GM19438 (cell line): ENCODE results near the gene PRRX2.
A peak's percentile ranks its signal among the peaks of the same experiment; 100 is the strongest.
"Not testable (repeated sequence)": the region's sequence is repeated elsewhere in the genome, so short reads cannot be mapped to it uniquely, and the experiment has no call there.

Experiments
- ATAC-seq: cut with Tn5 transposase; IDR thresholded peaks from one replicate; pipeline ENCODE4 v1.9.1; 2021; ENCODE audit warnings: low read depth; ENCODE audit not compliant: unreplicated experiment

PRRX2 gene

DNA sequence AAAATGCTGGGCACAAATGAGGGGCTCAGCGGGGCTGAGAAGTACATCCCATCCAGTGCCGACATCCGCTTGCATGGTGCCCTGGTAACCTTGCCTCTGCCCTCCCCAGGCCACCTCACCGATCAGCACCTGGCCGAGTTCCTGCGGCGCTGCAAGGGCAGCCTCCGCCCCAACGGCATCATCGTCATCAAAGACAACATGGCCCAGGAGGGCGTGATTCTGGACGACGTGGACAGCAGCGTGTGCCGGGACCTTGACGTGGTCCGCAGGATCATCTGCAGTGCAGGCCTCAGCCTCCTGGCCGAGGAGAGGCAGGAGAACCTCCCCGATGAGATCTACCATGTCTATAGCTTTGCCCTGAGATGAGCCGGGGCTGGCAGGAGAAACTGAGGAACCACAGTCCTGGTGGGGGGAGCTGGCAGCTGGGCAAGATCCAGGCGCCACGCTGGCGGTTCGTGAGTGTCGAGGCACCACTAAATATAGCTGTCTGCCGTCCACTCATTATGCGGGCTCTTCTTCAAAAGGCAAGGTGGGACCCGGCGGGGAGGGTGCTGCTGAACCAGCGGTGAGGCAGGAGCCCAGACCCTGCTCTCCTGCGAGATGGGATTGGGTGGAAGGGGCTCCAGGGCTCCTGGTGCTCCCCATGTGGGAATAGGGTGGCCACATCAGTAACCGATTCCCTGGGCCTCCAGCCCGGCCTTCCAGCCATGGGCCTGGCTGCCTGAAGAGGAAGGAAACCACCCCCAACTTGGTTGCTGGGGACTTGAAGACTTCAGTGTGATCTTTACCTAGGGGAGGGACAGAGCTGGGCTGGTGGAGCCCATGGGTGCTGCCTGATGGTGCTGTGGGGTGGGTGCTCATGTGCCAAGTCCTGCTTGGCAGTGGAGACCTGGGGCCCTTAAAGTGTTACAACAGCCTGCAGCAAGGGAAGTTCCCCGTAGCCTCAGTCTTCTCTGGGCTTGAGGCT, 30.1 kb upstream of the PRRX2 start:
- ATAC-seq: no peak

DNA sequence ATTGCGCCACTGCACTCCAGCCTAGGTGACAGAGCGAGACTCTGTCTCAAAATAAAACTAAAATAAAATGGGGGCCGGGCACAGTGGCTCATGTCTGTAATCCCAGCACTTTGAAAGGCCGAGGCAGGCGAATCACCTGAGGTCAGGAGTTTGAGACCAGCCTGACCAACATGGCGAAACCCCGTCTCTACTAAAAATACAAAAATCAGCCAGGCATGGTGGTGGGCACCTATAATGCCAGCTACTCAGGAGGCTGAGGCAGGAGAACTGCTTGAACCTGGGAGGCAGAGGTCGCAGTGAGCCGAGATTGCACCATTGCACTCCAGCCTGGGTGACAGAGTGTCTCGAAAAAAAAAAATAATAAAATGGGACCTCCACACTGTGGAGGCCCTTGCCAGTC, 29.1 kb upstream of the PRRX2 start:
- ATAC-seq: not testable (repeated sequence)

DNA sequence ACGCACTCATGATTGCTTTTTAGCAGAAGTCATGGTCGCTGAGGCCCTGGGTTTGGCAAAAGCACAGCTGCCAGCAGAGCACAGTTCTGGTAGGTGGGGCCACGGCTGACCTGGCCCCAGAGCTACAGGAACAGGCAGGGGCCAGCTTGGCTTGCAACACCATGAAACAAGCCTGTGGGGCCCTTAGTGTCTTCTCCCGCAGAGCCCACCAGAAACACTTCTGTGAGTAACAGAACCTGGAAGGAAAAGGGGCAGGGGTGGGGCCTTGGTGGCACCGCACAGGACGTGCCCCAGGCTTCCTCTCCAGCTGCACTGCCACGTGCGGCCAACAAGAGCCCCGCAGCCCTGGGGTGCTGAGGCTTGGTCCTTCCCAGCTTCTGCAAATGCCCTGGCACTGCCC, 28.3 kb upstream of the PRRX2 start:
- no peak for ATAC-seq

DNA sequence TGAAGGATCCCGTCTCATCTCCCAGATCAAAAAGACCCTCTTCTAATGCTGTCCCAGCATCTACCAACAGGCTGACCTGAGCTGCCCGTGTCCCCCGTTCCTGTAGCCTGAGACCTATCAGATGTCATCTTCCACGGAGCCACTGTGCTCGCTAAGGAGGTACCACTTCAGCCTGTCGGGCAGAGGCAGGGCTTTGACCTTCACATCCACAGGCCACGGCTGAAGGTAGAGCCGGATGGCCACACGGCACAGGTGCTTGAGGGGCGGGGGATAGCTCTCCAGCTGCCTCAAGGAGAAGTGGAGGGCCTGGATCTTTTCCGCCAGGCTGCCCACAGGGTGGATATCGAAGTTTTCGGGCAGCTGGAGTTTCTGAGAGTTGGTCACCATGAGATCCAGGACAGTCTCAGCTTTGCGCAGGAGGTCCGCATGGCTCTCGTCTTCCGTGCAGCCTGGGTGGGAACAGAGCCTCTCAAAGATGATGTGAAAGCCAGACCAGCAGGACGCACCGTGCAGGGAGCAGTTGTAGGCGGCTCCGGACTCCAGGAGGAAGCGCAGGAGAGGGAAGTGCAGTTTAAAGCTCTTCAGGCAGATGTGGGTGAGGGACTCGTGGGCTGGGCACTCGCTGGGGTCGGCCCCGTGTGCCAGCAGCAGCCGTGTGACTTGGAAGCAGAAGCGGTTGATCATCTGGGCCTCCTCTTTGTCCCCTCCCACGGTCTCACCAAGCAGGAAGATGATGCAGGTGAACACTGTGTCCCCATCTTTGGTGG, 27.6 kb upstream of the PRRX2 start:
- ATAC-seq: no peak

DNA sequence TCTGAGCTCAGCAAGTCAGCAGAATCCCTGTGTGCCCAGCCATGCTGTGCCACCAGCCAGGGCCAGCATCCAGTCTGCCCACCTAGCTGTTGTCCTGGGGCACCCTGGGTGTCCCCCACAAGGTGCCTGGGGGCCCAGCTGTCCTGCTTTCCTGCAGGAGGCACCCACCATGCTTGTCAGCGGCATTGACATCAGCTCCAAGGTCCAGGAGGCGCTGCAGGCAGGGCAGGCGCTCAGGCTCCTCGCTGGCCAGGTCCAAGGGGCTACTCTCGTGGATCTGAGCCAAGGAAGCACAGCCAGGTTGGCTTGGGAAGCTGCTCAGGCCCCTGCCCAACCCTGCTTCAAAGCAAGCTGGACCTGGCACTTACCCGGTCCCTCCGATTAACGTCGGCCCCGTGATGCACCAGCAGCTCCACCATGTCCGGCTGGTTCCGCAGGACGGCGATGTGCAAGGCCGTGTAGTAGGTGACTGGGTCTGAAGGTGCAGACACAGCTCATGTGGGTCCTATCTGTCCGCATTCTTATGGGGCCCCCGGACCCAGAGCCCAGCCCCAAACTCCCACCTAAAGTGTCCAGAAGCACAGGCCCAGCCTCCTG, 26.3 kb upstream of the PRRX2 start:
- no peak for ATAC-seq

DNA sequence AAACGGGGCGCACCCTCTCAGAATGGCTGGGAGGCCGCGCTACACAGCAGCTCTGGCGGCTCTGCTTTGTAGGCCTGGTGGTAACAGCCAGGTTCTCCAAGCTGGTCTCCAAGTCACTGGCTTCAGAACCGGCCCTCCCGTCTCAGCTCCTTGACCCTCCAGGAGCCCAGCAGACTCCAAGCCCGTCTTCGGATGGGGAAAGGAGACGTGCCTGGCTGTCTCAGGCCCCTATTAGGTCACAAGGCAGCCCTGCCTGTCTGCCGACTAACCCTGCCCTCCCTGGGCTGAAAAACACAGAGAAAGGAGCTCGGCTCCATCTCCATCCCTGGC, 25.7 kb upstream of the PRRX2 start:
- no peak for ATAC-seq

DNA sequence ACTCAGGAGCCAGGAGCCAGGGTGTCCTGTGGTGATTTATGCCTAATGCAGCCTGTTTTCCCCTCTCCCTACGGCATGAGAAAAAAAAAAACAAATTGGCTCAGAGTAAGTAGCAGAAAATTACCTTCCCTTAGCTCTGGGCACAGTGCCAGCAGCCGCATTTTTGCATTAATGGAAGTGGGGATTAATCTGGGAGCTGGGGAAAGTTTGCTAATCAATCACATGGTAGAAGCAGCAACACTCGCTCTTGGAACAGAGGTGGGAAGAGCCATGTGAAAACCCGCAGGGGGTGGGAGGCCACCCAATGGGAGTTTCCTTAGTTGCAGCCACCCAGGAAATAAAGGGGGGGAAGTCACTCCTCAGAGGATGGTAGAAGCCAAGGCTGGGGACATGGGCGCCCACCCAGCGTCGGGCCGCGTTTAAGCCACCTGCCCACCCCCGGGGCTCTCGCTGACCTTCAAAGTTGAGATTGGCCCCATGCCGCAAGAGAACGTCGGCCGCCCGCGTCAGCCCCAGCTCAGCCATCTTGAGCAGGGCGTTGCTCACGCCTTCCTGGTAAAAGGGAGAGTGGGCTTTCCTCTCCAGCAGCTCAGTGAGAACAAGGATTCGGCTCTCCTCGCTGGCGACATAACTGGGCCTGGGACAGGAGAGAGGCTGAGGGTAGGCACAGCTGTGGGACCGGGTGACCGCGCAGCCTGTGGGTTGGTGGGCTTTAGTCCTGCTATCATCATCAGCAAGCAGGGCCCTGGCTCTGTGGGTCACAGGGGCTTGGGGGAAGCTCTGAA, 25.2 kb upstream of the PRRX2 start:
- no peak for ATAC-seq

DNA sequence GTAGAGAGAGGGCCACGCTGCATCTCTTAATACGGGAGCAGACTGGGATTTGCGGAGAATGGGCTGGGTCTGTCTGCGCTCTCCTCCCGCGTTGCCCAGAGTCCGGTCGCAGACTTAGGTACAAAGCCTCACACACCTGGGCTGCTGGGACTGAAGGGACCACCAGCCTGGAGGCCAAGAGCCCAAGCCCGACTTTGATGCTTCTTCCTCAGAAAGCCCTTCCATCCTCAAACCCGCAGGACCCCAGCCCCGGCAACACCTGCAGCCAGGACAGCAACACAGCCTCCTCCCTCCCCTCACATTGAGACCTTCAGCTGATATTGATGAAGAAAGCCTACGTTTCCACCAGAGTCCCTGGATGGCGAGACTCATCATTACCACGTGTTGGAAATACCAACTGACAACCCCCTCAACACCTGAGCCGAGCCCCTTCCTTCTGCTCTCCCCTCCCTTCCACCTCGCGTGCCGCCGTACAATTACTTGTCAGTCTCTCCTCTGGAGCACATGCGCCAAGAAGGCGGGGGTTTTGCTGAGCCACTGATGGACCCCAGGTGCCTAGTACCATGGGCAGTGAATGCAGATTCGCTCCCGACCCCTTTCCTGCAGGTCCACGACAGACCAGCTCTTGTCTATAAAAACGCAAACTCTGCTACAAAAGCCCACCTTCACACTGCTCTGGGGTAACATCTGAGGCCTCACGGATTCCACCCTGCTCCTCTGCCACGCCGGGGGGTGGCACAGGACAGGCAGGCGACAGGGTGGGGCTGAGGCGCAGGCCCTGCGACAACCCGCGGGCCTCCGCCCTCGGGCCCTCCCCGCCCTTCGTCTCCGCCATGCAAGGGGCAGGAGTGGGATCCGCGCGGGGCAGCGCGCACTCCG, 24.3 kb upstream of the PRRX2 start:
- no peak for ATAC-seq

DNA sequence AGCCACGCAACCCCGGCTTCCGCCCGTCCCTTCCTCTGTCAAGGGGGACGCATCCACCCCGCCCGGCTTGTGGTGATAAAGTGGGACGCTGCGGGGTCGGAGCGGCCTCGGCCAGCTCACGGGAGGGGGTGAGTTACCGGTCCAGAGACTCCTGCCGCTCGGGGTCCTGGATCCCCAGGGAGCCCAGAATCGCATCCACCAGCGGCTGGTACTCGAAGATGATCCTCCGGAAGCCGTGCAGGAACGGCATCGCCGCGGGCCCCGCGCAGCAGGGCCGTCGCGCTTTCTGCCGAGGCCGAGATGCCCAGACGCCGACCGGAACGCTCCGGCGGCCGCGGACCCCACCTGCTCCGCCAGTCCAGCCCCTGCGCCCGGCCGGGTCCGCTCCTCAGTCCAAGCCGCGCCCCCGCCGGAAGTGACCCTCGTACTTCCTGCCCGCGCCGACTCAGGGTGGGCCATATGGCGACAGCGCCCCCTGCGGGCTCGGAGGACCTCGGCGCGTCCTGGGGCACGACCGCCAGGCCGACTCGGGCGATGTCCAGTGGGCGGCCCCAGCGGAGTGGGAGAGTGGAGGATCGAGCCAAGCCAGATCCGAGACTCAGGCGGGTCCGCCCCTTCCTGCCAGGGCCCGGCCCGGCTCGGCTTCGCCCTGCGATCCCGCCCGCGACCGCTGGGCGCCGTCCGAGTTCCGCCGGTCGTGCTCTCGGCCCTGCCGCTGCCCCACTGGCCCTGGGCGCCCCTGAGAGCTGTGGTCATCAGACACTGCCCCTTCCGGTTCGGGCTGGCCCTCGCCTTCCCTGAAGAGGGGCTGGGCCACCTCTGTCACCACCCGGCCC, 23.5 kb upstream of the PRRX2 start, which contains the start of gene ASB6:
Gene ASB6 (minus strand): TSS at position 402 of the 836 bp plus-strand sequence. CDS start 152 bp downstream, at position 250.
- ATAC-seq: peak; percentile 84

DNA sequence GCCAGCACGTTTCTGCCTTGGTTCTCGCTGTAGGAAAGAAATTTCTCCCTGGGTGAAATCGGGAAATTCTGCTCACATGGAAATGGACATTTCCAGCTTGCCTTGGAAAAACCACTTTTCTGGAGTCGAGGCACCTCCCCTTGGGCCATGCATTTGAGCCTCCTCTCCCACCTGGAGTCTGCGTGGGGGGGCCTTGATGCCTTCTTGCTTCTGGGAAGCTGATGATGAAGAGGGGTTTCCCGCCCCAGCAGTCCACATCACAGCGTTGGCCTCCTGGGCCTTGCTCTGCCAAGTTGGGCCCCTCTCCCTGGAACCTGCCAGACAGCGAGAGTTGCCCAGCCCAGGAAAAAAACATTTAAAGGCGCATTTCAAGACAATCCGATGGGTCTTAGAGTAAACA, 21.7 kb upstream of the PRRX2 start:
- ATAC-seq: no peak

DNA sequence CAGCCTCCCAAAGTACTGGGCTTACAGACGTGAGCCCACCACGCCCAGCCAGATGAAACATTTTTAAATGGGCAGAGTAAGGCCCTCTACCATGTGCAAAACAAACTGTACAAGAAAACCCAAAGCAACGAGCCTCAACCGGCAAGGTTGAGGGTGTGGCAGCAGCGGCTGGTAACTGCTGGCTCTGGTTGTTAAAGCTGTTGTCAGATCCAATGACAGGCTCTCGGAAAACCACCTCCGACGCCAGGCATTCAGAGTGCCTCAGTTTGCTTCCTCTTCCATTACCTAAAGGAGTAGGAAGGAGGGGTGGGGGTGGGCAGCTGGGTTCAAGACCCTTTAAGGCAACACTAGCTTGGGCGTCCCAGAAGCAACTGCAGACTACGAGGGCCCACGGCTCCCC, 21.1 kb upstream of the PRRX2 start:
- ATAC-seq: no peak

DNA sequence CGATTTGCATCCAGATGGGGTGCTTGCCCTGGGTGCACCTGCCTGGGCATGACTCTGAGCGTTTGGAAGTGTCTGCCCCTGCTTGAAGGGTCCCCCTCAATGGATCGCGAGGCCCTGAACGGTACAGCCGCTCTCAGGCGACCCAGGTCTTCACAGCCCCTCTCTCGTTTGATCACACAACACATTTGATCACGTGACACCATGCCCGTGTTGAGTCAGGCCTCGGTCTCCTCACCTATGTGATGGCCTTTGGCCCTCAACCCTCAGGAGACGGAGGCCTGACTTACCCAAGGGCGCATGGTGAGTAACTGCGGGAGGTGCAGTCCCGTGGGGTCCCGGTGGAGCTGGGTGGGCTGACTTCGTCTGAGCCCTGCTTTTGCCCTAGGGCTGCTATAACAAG, 20.5 kb upstream of the PRRX2 start:
- ATAC-seq: no peak

DNA sequence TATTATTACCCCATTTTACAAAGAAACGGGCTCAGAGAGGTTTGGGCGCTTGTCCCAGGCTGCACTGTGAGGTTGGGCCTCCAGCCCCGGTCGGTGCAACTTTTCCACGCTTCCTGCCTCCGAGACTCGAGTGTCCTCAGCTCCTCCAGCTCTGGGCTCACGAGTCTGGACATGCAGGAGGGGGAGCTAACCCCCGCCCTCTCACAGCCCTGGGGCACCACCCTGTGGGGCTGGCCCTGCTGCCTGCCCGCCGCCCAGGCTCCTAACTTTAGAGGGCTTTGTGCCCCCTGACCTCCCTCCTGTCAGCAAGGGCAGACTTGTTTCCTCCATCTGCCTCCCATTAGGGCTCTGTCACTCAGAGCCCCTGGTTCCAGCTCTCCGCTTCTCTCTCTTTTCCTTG, 19.2 kb upstream of the PRRX2 start:
- no peak for ATAC-seq

DNA sequence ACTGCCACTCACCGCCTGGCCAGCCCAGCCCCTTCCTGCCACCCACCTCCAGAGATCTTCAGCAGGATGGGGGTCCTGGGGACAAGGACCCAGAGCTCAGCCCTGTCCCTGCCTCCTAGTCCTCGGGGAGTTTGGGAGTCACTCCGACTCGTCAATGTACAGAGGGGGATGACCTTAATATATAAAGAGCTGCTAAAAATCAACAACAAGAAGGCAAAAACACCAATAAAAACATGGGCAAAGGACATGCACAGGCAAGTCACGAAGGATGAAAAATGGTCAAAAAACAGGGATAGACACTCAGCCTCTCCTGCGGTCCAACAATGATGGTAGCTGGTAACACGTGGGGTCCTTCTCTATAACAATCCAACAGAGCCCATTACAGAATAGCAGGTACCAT, 18.8 kb upstream of the PRRX2 start:
- no peak for ATAC-seq

DNA sequence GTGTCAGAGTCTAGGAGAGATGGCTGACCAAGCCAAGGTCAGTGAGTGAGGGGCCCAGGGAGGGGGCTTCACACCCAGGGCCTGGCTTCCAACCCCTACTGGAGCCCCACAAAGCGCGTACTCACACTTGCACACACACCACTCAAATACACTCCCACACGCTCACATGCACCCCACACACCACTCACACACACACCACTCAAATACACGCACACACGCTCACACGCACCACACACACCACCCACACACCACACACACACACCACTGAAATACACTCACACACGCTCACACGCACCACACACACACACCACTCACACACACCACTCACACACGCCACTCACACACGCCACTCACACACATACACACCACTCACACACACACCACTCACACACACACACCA, 17.8 kb upstream of the PRRX2 start:
- ATAC-seq: no peak

DNA sequence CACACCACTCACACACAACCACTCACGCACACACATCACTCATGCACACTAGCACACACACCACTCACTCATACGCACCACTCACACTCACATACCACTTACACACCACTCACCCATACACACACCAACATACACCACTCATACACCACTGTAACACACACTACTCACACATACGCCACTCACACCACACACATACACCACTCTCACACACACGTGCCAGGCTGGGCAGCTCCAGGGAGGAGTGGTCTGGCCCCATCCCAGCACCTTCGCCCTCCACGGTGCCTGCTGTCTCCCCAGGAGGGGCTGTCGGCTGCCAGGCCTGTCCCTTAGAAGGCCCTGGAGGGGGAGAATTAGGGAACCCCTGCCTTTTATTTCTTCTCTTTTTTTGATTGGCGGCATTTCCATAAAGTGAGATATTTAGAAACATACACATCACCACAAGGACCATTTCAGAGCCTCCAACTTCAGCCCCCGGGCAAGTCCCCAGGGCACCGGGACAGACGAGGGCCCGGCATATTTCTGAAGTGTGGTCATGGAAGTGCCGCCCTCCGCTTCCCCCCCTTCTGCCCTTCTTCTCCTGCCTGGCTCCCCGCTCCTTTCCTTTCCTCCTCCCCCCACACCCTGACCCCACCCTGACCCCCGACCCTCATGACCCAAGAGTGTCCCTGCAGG, 17.2 kb upstream of the PRRX2 start:
- no peak for ATAC-seq

DNA sequence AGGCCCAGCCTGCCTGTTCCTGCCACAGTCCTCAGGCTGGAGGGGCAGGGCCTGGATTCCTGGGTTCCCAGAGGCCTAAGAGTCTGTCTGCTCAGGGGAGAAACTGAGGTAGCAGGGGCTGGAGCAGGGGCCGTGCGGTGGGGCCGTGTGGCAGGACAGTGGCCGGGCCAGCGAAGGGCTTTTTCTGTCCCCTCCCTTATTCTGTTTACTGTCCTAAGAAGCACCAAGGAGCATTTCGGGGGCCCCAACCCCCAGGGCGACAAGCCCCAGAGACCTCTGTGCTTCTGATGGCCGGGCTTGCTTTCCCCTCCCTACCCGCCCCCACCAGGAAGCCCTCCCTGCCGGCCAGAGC, 16.7 kb upstream of the PRRX2 start:
- ATAC-seq: no peak
